Measurements from ENCODE around the gene DEPP1. TPM values are rescaled to one million over a fixed set of nuclear protein-coding genes. Genes with fewer than 3 reads are reported as not detected.

The DEPP1 gene
- total and polyA plus RNA-seq, 2 of the 13 experiments (the other 11 are each of a cell fraction or from before 2014, with no cell fraction given), result 14.8 to 270 TPM

DNA sequence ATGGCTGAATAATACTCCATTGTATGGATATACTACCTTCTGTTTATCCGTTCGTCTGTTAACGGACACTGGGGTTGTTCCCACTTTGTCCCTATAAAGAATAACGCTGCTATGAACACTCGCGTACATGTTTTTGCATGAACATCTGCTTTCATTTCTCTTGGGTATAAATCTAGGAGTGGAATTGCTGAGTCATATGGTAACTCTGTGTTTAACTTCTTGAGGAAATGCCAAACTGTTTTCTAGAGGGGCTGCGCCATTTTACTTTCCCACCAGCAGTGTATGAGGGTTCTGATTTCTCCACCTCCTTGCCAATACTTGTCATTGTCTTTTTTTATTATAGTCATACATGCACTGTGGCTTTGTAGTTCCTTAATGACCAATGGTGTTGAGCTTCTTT, 39.7 kb downstream of the DEPP1 start (continued):
- no peak for TF ChIP-seq CEBPB (IDR thresholded peaks at IDR 0.05; ENCODE audit: borderline replicate concordance, low read depth, low read length)
- TF ChIP-seq KDM1A (CRISPR knock-in tag; IDR thresholded peaks at IDR 0.05), result no peak
- no peak for TF ChIP-seq FOSL2 (CRISPR knock-in tag; IDR thresholded peaks at IDR 0.05)
- TF ChIP-seq, protein P1, sequence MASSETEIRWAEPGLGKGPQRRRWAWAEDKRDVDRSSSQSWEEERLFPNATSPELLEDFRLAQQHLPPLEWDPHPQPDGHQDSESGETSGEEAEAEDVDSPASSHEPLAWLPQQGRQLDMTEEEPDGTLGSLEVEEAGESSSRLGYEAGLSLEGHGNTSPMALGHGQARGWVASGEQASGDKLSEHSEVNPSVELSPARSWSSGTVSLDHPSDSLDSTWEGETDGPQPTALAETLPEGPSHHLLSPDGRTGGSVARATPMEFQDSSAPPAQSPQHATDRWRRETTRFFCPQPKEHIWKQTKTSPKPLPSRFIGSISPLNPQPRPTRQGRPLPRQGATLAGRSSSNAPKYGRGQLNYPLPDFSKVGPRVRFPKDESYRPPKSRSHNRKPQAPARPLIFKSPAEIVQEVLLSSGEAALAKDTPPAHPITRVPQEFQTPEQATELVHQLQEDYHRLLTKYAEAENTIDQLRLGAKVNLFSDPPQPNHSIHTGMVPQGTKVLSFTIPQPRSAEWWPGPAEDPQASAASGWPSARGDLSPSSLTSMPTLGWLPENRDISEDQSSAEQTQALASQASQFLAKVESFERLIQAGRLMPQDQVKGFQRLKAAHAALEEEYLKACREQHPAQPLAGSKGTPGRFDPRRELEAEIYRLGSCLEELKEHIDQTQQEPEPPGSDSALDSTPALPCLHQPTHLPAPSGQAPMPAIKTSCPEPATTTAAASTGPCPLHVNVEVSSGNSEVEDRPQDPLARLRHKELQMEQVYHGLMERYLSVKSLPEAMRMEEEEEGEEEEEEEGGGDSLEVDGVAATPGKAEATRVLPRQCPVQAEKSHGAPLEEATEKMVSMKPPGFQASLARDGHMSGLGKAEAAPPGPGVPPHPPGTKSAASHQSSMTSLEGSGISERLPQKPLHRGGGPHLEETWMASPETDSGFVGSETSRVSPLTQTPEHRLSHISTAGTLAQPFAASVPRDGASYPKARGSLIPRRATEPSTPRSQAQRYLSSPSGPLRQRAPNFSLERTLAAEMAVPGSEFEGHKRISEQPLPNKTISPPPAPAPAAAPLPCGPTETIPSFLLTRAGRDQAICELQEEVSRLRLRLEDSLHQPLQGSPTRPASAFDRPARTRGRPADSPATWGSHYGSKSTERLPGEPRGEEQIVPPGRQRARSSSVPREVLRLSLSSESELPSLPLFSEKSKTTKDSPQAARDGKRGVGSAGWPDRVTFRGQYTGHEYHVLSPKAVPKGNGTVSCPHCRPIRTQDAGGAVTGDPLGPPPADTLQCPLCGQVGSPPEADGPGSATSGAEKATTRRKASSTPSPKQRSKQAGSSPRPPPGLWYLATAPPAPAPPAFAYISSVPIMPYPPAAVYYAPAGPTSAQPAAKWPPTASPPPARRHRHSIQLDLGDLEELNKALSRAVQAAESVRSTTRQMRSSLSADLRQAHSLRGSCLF (CRISPR knock-in tag; IDR thresholded peaks at IDR 0.05; ENCODE audit: borderline replicate concordance), result no peak
- no peak for TF ChIP-seq TSC22D2 (CRISPR knock-in tag; IDR thresholded peaks at IDR 0.05; ENCODE audit: borderline replicate concordance)
- no peak for TF ChIP-seq ZNF564 (CRISPR knock-in tag; IDR thresholded peaks at IDR 0.05)
- no peak for TF ChIP-seq PHF21A (CRISPR knock-in tag; IDR thresholded peaks at IDR 0.05)

GRCh38 chr10:44937196-44938005, 41.2 kb downstream of the DEPP1 start:
- WGBS (ENCODE audit: low lambda C conversion rate), result 98% methylated on average over 7 of the region's 9 CpGs
- no peak for FAIRE-seq
- TF ChIP-seq TP53 (CRISPR knock-in tag; conservative IDR thresholded peaks at IDR 0.05) (no peak), ZBTB7A (CRISPR knock-in tag; IDR thresholded peaks at IDR 0.05) (no peak), HDAC1 (CRISPR knock-in tag; IDR thresholded peaks at IDR 0.05) (no peak)
- TF ChIP-seq, protein P2, sequence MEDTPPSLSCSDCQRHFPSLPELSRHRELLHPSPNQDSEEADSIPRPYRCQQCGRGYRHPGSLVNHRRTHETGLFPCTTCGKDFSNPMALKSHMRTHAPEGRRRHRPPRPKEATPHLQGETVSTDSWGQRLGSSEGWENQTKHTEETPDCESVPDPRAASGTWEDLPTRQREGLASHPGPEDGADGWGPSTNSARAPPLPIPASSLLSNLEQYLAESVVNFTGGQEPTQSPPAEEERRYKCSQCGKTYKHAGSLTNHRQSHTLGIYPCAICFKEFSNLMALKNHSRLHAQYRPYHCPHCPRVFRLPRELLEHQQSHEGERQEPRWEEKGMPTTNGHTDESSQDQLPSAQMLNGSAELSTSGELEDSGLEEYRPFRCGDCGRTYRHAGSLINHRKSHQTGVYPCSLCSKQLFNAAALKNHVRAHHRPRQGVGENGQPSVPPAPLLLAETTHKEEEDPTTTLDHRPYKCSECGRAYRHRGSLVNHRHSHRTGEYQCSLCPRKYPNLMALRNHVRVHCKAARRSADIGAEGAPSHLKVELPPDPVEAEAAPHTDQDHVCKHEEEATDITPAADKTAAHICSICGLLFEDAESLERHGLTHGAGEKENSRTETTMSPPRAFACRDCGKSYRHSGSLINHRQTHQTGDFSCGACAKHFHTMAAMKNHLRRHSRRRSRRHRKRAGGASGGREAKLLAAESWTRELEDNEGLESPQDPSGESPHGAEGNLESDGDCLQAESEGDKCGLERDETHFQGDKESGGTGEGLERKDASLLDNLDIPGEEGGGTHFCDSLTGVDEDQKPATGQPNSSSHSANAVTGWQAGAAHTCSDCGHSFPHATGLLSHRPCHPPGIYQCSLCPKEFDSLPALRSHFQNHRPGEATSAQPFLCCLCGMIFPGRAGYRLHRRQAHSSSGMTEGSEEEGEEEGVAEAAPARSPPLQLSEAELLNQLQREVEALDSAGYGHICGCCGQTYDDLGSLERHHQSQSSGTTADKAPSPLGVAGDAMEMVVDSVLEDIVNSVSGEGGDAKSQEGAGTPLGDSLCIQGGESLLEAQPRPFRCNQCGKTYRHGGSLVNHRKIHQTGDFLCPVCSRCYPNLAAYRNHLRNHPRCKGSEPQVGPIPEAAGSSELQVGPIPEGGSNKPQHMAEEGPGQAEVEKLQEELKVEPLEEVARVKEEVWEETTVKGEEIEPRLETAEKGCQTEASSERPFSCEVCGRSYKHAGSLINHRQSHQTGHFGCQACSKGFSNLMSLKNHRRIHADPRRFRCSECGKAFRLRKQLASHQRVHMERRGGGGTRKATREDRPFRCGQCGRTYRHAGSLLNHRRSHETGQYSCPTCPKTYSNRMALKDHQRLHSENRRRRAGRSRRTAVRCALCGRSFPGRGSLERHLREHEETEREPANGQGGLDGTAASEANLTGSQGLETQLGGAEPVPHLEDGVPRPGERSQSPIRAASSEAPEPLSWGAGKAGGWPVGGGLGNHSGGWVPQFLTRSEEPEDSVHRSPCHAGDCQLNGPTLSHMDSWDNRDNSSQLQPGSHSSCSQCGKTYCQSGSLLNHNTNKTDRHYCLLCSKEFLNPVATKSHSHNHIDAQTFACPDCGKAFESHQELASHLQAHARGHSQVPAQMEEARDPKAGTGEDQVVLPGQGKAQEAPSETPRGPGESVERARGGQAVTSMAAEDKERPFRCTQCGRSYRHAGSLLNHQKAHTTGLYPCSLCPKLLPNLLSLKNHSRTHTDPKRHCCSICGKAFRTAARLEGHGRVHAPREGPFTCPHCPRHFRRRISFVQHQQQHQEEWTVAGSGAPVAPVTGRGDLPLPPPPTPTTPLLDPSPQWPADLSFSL (CRISPR knock-in tag; IDR thresholded peaks at IDR 0.05), result no peak

More at GRCh38 chr10:44937196-44938005, 41.2 kb downstream of the DEPP1 start:
- no peak for ATAC-seq
- no TSS peak for BruUV-seq (replicated peaks)
- peaks cover 83% of the 10 kb centered on the region for H3K4me1 ChIP-seq (ENCODE audit: insufficient read depth, low read length)
- H3K4me2 ChIP-seq (ENCODE audit: low read depth, low read length), result no peak overlapping the region
- H3K79me2 ChIP-seq (ENCODE audit: insufficient read depth, low read length), result no peaks in the 10 kb centered on the region
- no peaks in the 10 kb centered on the region for H3K27me3 ChIP-seq (ENCODE audit: control insufficient read depth in 1 of 2, insufficient read depth in 2 of 2, low read length in 2 of 2)
- H2AFZ ChIP-seq (ENCODE audit: low read length), result no peak overlapping the region
- no peaks in the 10 kb centered on the region for H3K36me3 ChIP-seq (replicated peaks in 1 of 2; ENCODE audit: control insufficient read depth in 1 of 2, insufficient read depth in 2 of 2, low read length in 2 of 2)
- H3K9me3 ChIP-seq (ENCODE audit: low read length), result no peaks in the 10 kb centered on the region
- CTCF ChIA-PET (ENCODE audit: low intra/inter-chr PET ratio, low total read pairs), result no interaction called here
- in situ Hi-C loops (cut with HindIII; ENCODE audit: extremely low pct_ligation_motif_present, low pct_unique_long_range_greater_than_20kb) (no loop called here), intact Hi-C loops (cut with micrococcal nuclease; ENCODE audit: unreplicated experiment) (no loop called here)
- H3K9ac ChIP-seq (ENCODE audit: insufficient read depth, low read depth, low read length), result no peak overlapping the region
- POLR2A ChIA-PET, result interaction anchor here (0.8 to 7.1 kb wide), 2 partner anchors 40 to 57 kb away, joined by 3 to 215 read pairs; partner anchors contain the start of gene DEPP1
- H3K4me3 ChIP-seq (replicated peaks in 1 of 3; ENCODE audit: insufficient read depth in 1 of 3, low read depth in 2 of 3, low read length in 3 of 3), result no peak overlapping the region
- DNase-seq (ENCODE audit: low spot score), result no peak
- H4K20me1 ChIP-seq (ENCODE audit: insufficient read depth, low read length), result no peaks in the 10 kb centered on the region
- H3K27ac ChIP-seq (ENCODE audit: extremely low read length, insufficient read depth, low read length), result no peak overlapping the region
